ENCODE results near the gene FOXS1.

Gene FOXS1

GRCh38 chr20:31836853-31837608 is 8.4 kb downstream of the FOXS1 start:
- CTCF ChIA-PET: interaction anchor here (0.6 to 5.7 kb wide), 8 partner anchors 10 to 195 kb away, joined by 3 to 51 read pairs (median 10); partner anchors contain the start of gene PDRG1
- H3K27ac ChIP-seq: no peak overlapping the region
- POLR2A ChIA-PET (ENCODE audit: low non-redundant PET): interaction anchor here (1.1 kb wide), 1 partner anchor 175 kb away, joined by 3 read pairs; no protein-coding TSS in a partner anchor
- no peak for DNase-seq (ENCODE audit: low spot score)
- TF ChIP-seq, protein P1, sequence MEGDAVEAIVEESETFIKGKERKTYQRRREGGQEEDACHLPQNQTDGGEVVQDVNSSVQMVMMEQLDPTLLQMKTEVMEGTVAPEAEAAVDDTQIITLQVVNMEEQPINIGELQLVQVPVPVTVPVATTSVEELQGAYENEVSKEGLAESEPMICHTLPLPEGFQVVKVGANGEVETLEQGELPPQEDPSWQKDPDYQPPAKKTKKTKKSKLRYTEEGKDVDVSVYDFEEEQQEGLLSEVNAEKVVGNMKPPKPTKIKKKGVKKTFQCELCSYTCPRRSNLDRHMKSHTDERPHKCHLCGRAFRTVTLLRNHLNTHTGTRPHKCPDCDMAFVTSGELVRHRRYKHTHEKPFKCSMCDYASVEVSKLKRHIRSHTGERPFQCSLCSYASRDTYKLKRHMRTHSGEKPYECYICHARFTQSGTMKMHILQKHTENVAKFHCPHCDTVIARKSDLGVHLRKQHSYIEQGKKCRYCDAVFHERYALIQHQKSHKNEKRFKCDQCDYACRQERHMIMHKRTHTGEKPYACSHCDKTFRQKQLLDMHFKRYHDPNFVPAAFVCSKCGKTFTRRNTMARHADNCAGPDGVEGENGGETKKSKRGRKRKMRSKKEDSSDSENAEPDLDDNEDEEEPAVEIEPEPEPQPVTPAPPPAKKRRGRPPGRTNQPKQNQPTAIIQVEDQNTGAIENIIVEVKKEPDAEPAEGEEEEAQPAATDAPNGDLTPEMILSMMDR (conservative IDR thresholded peaks at IDR 0.05; ENCODE audit: low read depth): no peak

- peak overlapping the region; percentile 44 for H3K27ac ChIP-seq
- ChIA-PET POLR2A (ENCODE audit: low non-redundant PET) (interaction anchor here (1.1 kb wide), 1 partner anchor 174 kb away, joined by 3 read pairs; no protein-coding TSS in a partner anchor), CTCF (interaction anchor here (0.5 to 5.7 kb wide), 6 partner anchors 11 to 816 kb away, joined by 3 to 51 read pairs (median 16); no protein-coding TSS in a partner anchor)
- peak; percentile 97 for DNase-seq (ENCODE audit: low spot score)
- TF ChIP-seq, protein P1 (conservative IDR thresholded peaks at IDR 0.05; ENCODE audit: low read depth): no peak
Measured at GRCh38 chr20:31835977-31836852, 9.2 kb downstream of the FOXS1 start.

DNA sequence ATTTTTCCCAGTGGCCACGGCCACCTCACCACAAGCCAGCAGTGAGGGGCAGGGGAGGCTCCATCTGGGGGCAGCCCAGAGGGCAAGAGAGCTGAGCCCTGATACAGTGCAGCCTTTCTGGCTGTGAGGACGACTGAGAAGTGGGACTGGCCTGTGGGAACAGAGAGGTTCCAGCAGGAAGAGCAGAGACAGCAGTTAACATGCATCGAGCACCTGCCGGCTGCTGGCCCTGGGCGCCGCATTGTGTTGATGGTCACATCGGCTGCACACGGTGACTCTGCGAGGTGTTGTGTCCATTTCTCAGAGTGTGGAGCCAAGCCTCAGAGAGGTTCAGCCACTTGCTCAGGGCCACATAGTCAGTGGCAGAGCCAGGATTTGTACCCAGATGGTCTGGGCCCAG is 9.8 kb downstream of the FOXS1 start:
- DNase-seq (ENCODE audit: low spot score): no peak
- ChIA-PET POLR2A (ENCODE audit: low non-redundant PET) (no interaction called here), CTCF (interaction anchor here (0.7 to 5.7 kb wide), 6 partner anchors 11 to 267 kb away, joined by 3 to 51 read pairs (median 12); no protein-coding TSS in a partner anchor)
- TF ChIP-seq, protein P1 (conservative IDR thresholded peaks at IDR 0.05; ENCODE audit: low read depth): no peak
- H3K27ac ChIP-seq: peak overlapping the region; percentile 44

DNA sequence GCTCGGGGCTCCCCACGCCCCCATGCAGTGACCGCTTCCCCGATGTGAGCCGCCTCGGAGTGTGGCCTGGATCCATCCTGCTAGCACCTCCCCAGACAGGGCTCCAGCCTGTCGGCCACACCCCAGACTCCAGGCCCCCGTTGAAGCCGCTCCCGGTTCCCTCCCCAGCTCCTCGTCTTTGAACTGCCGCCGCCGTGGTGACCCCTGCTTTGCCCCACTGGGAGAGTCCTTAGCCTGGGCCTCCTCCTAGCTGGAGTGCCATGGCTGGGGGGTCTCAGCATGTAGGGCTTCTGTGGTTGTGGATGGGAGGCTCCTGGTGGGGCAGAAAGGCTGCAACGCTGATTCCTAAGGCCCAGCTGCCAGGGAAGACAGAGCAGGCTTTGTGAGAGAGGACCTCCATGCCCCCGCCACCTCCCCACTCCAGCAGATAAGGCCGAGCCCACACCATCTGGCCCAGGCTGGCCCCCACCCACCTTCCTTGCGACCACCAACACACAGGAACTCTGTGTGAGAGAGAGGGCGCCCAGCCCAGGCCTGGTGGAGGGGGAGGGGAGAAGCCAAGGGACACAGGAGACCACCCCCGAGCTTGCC is 11.4 kb downstream of the FOXS1 start:
- TF ChIP-seq, protein P1 (conservative IDR thresholded peaks at IDR 0.05; ENCODE audit: low read depth): no peak
- H3K27ac ChIP-seq: no peak overlapping the region
- ChIA-PET POLR2A (ENCODE audit: low non-redundant PET) (interaction anchor here (1.0 kb wide), 1 partner anchor 118 kb away, joined by 3 read pairs; no protein-coding TSS in a partner anchor), CTCF (interaction anchor here (0.6 to 5.7 kb wide), 11 partner anchors 11 to 312 kb away, joined by 3 to 51 read pairs (median 4); partner anchors contain the start of gene FOXS1)
- DNase-seq (ENCODE audit: low spot score): no peak

DNA sequence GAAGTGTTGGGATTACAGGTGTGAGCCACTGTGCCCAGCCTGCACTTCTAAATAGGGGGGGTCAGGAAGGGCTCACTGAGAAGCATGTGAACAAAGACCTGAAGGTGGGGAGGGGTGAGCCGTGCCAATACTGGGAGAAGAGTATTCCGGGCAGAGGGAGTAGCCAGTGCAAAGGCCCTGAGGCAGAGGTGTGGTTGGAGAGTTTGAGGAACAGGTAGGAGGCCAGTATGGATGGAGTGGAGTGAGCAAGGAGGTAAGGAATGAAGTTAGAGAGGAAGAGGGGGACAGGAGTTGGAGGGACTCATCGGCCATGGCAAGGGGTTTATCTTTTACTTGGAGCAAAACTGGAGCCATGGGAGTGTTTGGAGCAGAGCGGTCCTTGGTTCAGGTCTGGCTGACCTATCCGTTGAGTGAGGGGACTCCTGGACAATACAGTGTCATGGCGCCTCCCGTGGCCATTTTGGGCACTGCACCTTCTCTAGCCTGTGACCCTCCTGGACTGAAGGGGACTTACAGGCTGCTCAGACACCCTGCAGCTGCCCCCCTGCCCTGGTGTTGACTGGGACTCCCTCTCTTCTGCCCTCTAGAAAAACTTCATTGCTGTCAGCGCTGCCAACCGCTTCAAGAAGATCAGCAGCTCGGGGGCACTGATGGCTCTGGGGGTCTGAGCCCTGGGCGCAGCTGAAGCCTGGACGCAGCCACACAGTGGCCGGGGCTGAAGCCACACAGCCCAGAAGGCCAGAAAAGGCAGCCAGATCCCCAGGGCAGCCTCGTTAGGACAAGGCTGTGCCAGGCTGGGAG is 12.1 kb downstream of the FOXS1 start:
- TF ChIP-seq, protein P1 (conservative IDR thresholded peaks at IDR 0.05; ENCODE audit: low read depth): peak; percentile 88
- H3K27ac ChIP-seq: no peak overlapping the region
- ChIA-PET CTCF (interaction anchor here (0.6 to 5.7 kb wide), 9 partner anchors 10 to 198 kb away, joined by 3 to 51 read pairs (median 4); partner anchors contain the start of gene FOXS1), POLR2A (ENCODE audit: low non-redundant PET) (interaction anchor here (1.0 kb wide), 1 partner anchor 119 kb away, joined by 3 read pairs; no protein-coding TSS in a partner anchor)
- DNase-seq (ENCODE audit: low spot score): peak; percentile 74

Data from RWPE1 (cell line).